Stomach (tissue), 4 donors: ENCODE data around the gene PLEKHS1.

Experiments
- EP300 ChIP-seq: sonication (generic); formaldehyde crosslinking; IDR thresholded peaks from one replicate; pipeline ENCODE4 v1.6.1; 2017; ENCODE audit warnings: antibody characterized with exemption
- POLR2A ChIP-seq, 4 donors: fragments of 450-650 bp; IDR thresholded peaks; one replicate each; pipeline ENCODE4 v1.6.1; 2016; ENCODE audit warnings: antibody characterized with exemption in 4 of 4, control low read depth in 2 of 4, mild to moderate bottlenecking in 1 of 4, moderate library complexity in 1 of 4
- POLR2AphosphoS5 ChIP-seq, 3 donors: sonication (generic); formaldehyde crosslinking; IDR thresholded peaks; one replicate each; pipeline ENCODE4 v1.6.1; 2016; ENCODE audit warnings: antibody characterized with exemption in 3 of 3
- TF ChIP-seq, protein P1 (sequence below), 7 experiments: fragments of 450-650 bp in 4 of 7; fragments of 200-600 bp in 3 of 7; sonication (generic) in 3 of 7; IDR thresholded peaks; one replicate each; pipeline ENCODE4 v1.5.1; 2016 to 2019; ENCODE audit warnings: antibody characterized with exemption in 7 of 7, control low read depth in 2 of 7, mild to moderate bottlenecking in 1 of 7

DNA sequence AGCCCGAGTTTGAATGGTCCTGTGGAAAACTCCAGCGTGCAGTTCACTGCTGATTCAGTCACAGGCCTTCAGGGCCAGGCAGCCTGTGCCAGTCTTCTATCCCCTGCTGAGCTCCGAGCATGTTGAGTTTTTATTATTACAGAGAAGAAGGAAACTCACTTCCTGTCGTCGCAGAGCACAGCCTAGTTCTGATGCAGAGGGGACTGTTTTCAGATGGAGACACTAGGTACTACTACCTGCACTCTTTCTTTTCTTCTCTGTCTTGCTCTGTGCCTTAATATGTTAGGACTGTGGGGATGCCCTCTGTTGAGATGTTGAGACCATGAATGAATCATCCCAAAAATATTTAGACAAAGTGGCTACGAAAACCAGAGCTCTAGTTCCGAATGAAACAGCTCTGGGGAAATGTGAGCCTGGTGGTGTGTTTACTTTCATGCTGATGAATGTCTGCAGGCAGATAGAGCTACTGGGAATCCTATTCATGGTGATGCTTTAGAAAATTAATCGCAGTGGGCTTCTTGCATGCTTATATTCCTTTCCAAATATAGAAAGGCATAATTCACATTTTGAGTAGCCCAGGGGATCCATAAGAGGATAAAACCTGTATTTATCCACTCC, 42.2 kb upstream of the PLEKHS1 start:
- TF ChIP-seq, protein P1, sequence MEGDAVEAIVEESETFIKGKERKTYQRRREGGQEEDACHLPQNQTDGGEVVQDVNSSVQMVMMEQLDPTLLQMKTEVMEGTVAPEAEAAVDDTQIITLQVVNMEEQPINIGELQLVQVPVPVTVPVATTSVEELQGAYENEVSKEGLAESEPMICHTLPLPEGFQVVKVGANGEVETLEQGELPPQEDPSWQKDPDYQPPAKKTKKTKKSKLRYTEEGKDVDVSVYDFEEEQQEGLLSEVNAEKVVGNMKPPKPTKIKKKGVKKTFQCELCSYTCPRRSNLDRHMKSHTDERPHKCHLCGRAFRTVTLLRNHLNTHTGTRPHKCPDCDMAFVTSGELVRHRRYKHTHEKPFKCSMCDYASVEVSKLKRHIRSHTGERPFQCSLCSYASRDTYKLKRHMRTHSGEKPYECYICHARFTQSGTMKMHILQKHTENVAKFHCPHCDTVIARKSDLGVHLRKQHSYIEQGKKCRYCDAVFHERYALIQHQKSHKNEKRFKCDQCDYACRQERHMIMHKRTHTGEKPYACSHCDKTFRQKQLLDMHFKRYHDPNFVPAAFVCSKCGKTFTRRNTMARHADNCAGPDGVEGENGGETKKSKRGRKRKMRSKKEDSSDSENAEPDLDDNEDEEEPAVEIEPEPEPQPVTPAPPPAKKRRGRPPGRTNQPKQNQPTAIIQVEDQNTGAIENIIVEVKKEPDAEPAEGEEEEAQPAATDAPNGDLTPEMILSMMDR (IDR thresholded peaks at IDR 0.05): no peak
- TF ChIP-seq POLR2A (IDR thresholded peaks at IDR 0.05) (no peak), EP300 (no peak), POLR2AphosphoS5 (IDR thresholded peaks at IDR 0.05) (no peak)
